ENCODE data around the gene AGO4.

GRCh38 chr1:35844826-35845225 lies 37.0 kb downstream of the AGO4 start:
- no peak for TF ChIP-seq CTCF (IDR thresholded peaks at IDR 0.05)
- no peak for TF ChIP-seq POLR2A (IDR thresholded peaks at IDR 0.05)

All from Peyer's patch (tissue), 4 donors.